A673 (cell line): ENCODE results near the gene FARP1. TPM values are rescaled to one million over a fixed set of nuclear protein-coding genes. Genes with fewer than 3 reads are reported as not detected.

ENCODE experiments used
- BruUV-seq: library from RNA; stranded (reverse); fragments of 400-500 nt; replicated peaks from 2 replicates; lab custom pipeline; 2021; lab: Mats Ljungman, UMichigan
- CTCF ChIA-PET: fragments of 300-600 bp; sonication (Branson Sonifier 250); formaldehyde crosslinking; loops from one replicate; lab custom pipeline; 2022; ENCODE audit warnings: antibody characterized with exemption; lab: Charles Lee
- POLR2A ChIA-PET: fragments of 300-600 bp; sonication (Branson Sonifier 250); formaldehyde crosslinking; loops from one replicate; lab custom pipeline; 2022; ENCODE audit warnings: antibody characterized with exemption; ENCODE audit not compliant: low non-redundant PET; lab: Charles Lee
- DNase-seq: peaks from one replicate; pipeline ENCODE4 v3.0.0-alpha.2; 2015; ENCODE audit warnings: low spot score
- H3K27ac ChIP-seq: fragments of 200-600 bp; sonication (generic); 2 replicates; pipeline ENCODE4 v1.5.1; 2016; ENCODE audit warnings: mixed run types, low read depth, mild to moderate bottlenecking, mixed read lengths, antibody characterized with exemption, low read length; ENCODE audit not compliant: poor library complexity, severe bottlenecking
- H3K27me3 ChIP-seq: fragments of 200-600 bp; sonication (generic); replicated peaks from 2 replicates; pipeline ENCODE4 v1.6.1; 2017; ENCODE audit warnings: mixed run types, low read depth, mild to moderate bottlenecking, mixed read lengths, antibody characterized with exemption, low read length; ENCODE audit not compliant: insufficient read depth, poor library complexity
- H3K36me3 ChIP-seq: fragments of 200-600 bp; sonication (generic); 2 replicates; pipeline ENCODE4 v1.6.1; 2016; ENCODE audit warnings: mixed run types, mild to moderate bottlenecking, mixed read lengths, antibody characterized with exemption, low read length; ENCODE audit not compliant: insufficient read depth, poor library complexity, severe bottlenecking
- H3K4me1 ChIP-seq: fragments of 200-600 bp; sonication (generic); 2 replicates; pipeline ENCODE4 v1.6.1; 2017; ENCODE audit warnings: mixed run types, mild to moderate bottlenecking, mixed read lengths, antibody characterized with exemption, low read length; ENCODE audit not compliant: insufficient read depth, poor library complexity, severe bottlenecking
- H3K4me3 ChIP-seq: fragments of 200-600 bp; sonication (generic); 2 replicates; pipeline ENCODE4 v1.5.1; 2016; ENCODE audit warnings: low read depth, mixed run types, mild to moderate bottlenecking, mixed read lengths, low read length; ENCODE audit not compliant: poor library complexity, severe bottlenecking
- H3K9me3 ChIP-seq: fragments of 200-600 bp; sonication (generic); 2 replicates; pipeline ENCODE4 v1.6.1; 2016; ENCODE audit warnings: mixed run types, low read depth, mild to moderate bottlenecking, mixed read lengths, antibody characterized with exemption, low read length; ENCODE audit not compliant: poor library complexity, severe bottlenecking
- EZH2 ChIP-seq: fragments of 200-600 bp; sonication (generic); IDR thresholded peaks from 2 replicates; pipeline ENCODE4 v1.6.1; 2017; ENCODE audit warnings: borderline replicate concordance, low read depth, mild to moderate bottlenecking, mixed read lengths, antibody characterized with exemption, low read length; ENCODE audit not compliant: poor library complexity, severe bottlenecking
- intact Hi-C: fragments of 100-400 bp; cut with micrococcal nuclease; formaldehyde crosslinking; loops from one replicate; pipeline ENCODE4 v1.10.0; 2022; ENCODE audit not compliant: unreplicated experiment
- total RNA-seq: library from RNA; stranded (reverse); gene quantifications from 2 replicates; pipeline ENCODE4 v1.2.3, GENCODE V29; 2021
- TF ChIP-seq, protein P1 (sequence below): fragments of 300-800, 200-600 bp; sonication (generic); conservative IDR thresholded peaks from 2 replicates; pipeline ENCODE4 v1.5.1; 2017; ENCODE audit warnings: low read depth, mild to moderate bottlenecking, antibody characterized with exemption, low read length, moderate library complexity, mixed read lengths

The FARP1 gene
- total RNA-seq, 1 experiment from 2014 or later, result 177 TPM

DNA sequence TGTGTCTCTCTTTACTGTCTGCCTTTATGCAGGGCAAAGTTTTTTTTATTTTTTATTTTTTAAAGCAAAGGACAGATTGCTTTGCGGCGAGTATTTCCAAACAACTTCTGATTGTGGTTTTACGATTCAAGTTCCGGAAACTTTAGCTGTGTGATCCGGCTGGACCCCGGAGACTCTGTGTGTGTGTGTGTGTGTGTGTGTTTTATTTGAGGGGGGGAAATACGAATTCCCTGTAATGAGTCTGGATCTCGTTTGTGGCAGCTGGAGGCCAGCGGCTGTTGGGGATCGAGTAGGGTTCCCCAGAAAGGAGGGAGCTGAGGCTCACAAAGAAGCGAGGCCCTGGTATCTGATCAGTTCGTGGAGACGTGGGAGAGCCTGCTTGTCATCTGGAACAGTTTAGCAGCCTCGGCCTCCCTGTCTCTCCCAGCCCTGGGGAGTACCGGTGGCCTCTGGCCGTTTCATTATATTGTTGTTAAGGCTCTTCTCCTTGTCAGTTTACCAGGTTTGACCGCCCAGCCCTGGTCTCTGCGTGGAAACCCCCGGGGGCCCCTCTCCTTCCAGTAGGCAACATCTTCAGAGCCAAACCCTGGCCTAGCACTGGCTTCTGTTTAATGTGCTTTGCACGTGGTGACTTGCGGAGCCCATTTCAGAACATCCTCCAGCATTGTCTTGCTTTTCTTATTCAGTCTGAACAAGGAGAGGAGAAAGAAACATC is 1.3 kb downstream of the FARP1 start:
- Histone ChIP-seq H3K27me3 (no peaks in the 10 kb centered on the region), H3K4me3 (peak overlapping the region; percentile 85), H3K4me1 (peaks cover 36% of the 10 kb centered on the region), H3K27ac (peak overlapping the region; percentile 82), H3K9me3 (no peaks in the 10 kb centered on the region), H3K36me3 (no peaks in the 10 kb centered on the region)
- intact Hi-C loops, result loop anchor here (5.0 to 10.0 kb wide), 5 partner anchors 73 to 303 kb away; no protein-coding TSS in a partner anchor
- peak; percentile 58 for DNase-seq
- BruUV-seq, result TSS peak; percentile 40
- CTCF ChIA-PET, result interaction anchor here (0.6 kb wide), 1 partner anchor 304 kb away, joined by 4 read pairs; no protein-coding TSS in a partner anchor
- POLR2A ChIA-PET, result no interaction called here
- TF ChIP-seq, protein P1, sequence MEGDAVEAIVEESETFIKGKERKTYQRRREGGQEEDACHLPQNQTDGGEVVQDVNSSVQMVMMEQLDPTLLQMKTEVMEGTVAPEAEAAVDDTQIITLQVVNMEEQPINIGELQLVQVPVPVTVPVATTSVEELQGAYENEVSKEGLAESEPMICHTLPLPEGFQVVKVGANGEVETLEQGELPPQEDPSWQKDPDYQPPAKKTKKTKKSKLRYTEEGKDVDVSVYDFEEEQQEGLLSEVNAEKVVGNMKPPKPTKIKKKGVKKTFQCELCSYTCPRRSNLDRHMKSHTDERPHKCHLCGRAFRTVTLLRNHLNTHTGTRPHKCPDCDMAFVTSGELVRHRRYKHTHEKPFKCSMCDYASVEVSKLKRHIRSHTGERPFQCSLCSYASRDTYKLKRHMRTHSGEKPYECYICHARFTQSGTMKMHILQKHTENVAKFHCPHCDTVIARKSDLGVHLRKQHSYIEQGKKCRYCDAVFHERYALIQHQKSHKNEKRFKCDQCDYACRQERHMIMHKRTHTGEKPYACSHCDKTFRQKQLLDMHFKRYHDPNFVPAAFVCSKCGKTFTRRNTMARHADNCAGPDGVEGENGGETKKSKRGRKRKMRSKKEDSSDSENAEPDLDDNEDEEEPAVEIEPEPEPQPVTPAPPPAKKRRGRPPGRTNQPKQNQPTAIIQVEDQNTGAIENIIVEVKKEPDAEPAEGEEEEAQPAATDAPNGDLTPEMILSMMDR, result no peak
- TF ChIP-seq EZH2, result no peak

DNA sequence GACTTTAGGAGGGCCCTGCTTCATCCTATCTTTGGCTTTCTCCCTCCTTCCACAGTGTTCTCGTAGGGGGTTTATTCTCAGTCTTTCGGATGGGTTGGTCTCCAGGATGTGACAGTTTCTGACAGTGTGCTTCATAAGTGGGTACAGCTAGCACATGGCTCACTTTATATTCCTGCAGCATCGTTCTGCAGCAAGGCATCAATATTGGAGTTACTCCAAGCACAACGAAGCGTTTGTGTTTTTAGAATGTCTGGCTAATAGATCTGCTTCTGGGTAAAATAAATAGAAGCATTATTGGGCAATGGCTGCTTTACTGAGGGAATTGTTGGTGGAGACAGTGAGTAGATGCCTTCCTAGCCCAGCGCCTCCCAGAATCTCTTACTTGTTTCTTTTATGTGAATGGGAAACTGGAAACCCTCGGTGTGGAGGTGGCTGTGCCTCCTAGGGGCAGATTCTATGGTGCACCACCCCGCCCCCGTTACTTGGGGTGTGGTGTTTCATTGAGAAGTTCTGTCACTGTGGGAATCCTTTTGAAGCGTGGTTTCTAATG is 2.0 kb downstream of the FARP1 start:
- TF ChIP-seq EZH2, result no peak
- TF ChIP-seq, protein P1, result 0 out of 2 replicates have a peak, but pooled peaks have one; percentile 27
- H3K4me1 ChIP-seq, result peaks cover 36% of the 10 kb centered on the region
- BruUV-seq, result no TSS peak
- no peaks in the 10 kb centered on the region for H3K27me3 ChIP-seq
- H3K36me3 ChIP-seq, result no peaks in the 10 kb centered on the region
- ChIA-PET CTCF (interaction anchor here (0.6 kb wide), 1 partner anchor 303 kb away, joined by 4 read pairs; no protein-coding TSS in a partner anchor), POLR2A (no interaction called here)
- intact Hi-C loops, result loop anchor here (5.0 to 10.0 kb wide), 5 partner anchors 72 to 302 kb away; no protein-coding TSS in a partner anchor
- peak overlapping the region; percentile 85 for H3K4me3 ChIP-seq
- peak overlapping the region; percentile 82 for H3K27ac ChIP-seq
- peak; percentile 82 for DNase-seq
- H3K9me3 ChIP-seq, result no peaks in the 10 kb centered on the region

DNA sequence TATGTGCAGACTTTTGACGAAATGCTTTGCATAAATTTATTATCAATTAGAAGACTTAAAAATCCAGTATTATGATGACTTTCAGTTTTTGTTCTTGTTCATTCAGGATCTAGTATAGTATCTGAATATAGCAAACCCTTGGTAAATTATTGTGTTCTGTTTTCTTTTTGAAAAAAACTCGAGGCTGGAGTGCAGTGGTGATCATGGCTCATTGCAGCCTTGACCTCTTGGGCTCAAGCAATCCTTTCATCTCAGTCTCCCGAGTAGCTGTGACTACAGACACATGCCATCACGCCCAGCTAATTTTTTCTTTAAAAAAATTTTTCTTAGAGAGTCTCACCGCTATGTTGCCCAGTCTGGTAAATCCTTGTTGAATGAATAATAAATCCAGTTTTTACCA is 4.6 kb downstream of the FARP1 start:
- no peaks in the 10 kb centered on the region for H3K27me3 ChIP-seq
- ChIA-PET POLR2A (no interaction called here), CTCF (no interaction called here)
- H3K4me3 ChIP-seq, result no peak overlapping the region
- no peak overlapping the region for H3K27ac ChIP-seq
- DNase-seq, result no peak
- TF ChIP-seq EZH2, result no peak
- TF ChIP-seq, protein P1, result no peak
- no peaks in the 10 kb centered on the region for H3K36me3 ChIP-seq
- no TSS peak for BruUV-seq
- peaks cover 29% of the 10 kb centered on the region for H3K4me1 ChIP-seq
- intact Hi-C loops, result loop anchor here (10.0 kb wide), 2 partner anchors 137 to 293 kb away; no protein-coding TSS in a partner anchor
- no peaks in the 10 kb centered on the region for H3K9me3 ChIP-seq
